SK-N-SH treated with all-trans-retinoic acid at 6 μM for 48 hours (cell line): Measurements from ENCODE around the gene TAF15.

Source experiments
- ATAC-seq: fragments of 200-7000 bp; cut with Tn5 transposase; 3 replicates; pipeline ENCODE4 v1.9.1; 2020; ENCODE audit warnings: mild to moderate bottlenecking, moderate library complexity
- ARNTL ChIP-seq: fragments of 450-650 bp; formaldehyde crosslinking; IDR thresholded peaks from 2 replicates; pipeline ENCODE4 v1.5.0; 2020; ENCODE audit warnings: low read depth, mild to moderate bottlenecking, moderate library complexity, borderline replicate concordance
- BACH2 ChIP-seq: fragments of 250-450 bp; sonication (Bioruptor Pico); IDR thresholded peaks from 2 replicates; pipeline ENCODE4 v1.9.0; 2021; ENCODE audit warnings: mild to moderate bottlenecking, borderline replicate concordance
- CSDC2 ChIP-seq: fragments of 250-450 bp; sonication (Bioruptor Pico); IDR thresholded peaks from 2 replicates; pipeline ENCODE4 v1.5.0; 2020; ENCODE audit warnings: mild to moderate bottlenecking, moderate library complexity
- ESRRG ChIP-seq: fragments of 250-450 bp; sonication (Bioruptor Pico); IDR thresholded peaks from 2 replicates; pipeline ENCODE4 v1.6.1; 2021; ENCODE audit warnings: mild to moderate bottlenecking
- GLIS3 ChIP-seq: fragments of 250-450 bp; sonication (Bioruptor Pico); IDR thresholded peaks from 2 replicates; pipeline ENCODE4 v1.5.0; 2020; ENCODE audit warnings: mild to moderate bottlenecking, moderate library complexity
- OSR1 ChIP-seq: fragments of 250-450 bp; sonication (Bioruptor Pico); IDR thresholded peaks from 2 replicates; pipeline ENCODE4 v1.8.0; 2022; ENCODE audit warnings: moderate library complexity, mild to moderate bottlenecking, inconsistent platforms
- PPARA ChIP-seq: fragments of 250-450 bp; sonication (Bioruptor Pico); IDR thresholded peaks from 2 replicates; pipeline ENCODE4 v1.5.0; 2020; ENCODE audit warnings: mild to moderate bottlenecking, borderline replicate concordance
- SNAI2 ChIP-seq: fragments of 250-450 bp; sonication (Bioruptor Pico); IDR thresholded peaks from 2 replicates; pipeline ENCODE4 v1.5.0; 2020; ENCODE audit warnings: mild to moderate bottlenecking, moderate library complexity
- TOX ChIP-seq: fragments of 250-450 bp; sonication (Bioruptor Pico); IDR thresholded peaks from 2 replicates; pipeline ENCODE4 v1.8.0; 2021; ENCODE audit warnings: mild to moderate bottlenecking, moderate library complexity, borderline replicate concordance
- TSHZ2 ChIP-seq: fragments of 250-450 bp; sonication (Bioruptor Pico); IDR thresholded peaks from 2 replicates; pipeline ENCODE4 v1.5.0; 2020; ENCODE audit warnings: mild to moderate bottlenecking, moderate library complexity
- ZC3H10 ChIP-seq: fragments of 250-450 bp; sonication (Bioruptor Pico); IDR thresholded peaks from 2 replicates; pipeline ENCODE4 v1.5.1; 2021; ENCODE audit warnings: mild to moderate bottlenecking, moderate library complexity
- ZFP3 ChIP-seq: fragments of 250-450 bp; sonication (Bioruptor Pico); IDR thresholded peaks from 2 replicates; pipeline ENCODE4 v1.5.0; 2020; ENCODE audit warnings: mild to moderate bottlenecking, moderate library complexity
- ZFP30 ChIP-seq: fragments of 450-650 bp; formaldehyde crosslinking; IDR thresholded peaks from 2 replicates; pipeline ENCODE4 v1.5.0; 2022; ENCODE audit warnings: mild to moderate bottlenecking, moderate library complexity
- ZNF565 ChIP-seq: fragments of 450-650 bp; formaldehyde crosslinking; conservative IDR thresholded peaks from 2 replicates; pipeline ENCODE4 v1.5.0; 2020; ENCODE audit warnings: low read depth, mild to moderate bottlenecking, moderate library complexity
- ZNF70 ChIP-seq: fragments of 450-650 bp; formaldehyde crosslinking; IDR thresholded peaks from 2 replicates; pipeline ENCODE4 v1.5.0; 2020; ENCODE audit warnings: mild to moderate bottlenecking, moderate library complexity
- ZNF8 ChIP-seq: fragments of 450-650 bp; formaldehyde crosslinking; IDR thresholded peaks from 2 replicates; pipeline ENCODE4 v1.5.0; 2020; ENCODE audit warnings: mild to moderate bottlenecking, moderate library complexity
- TF ChIP-seq, protein P1 (sequence below): fragments of 250-450 bp; sonication (Bioruptor Pico); IDR thresholded peaks from 2 replicates; pipeline ENCODE4 v1.8.0; 2020; ENCODE audit warnings: mild to moderate bottlenecking, moderate library complexity, borderline replicate concordance
- TF ChIP-seq, protein P2 (sequence below): fragments of 250-450 bp; sonication (Bioruptor Pico); IDR thresholded peaks from 2 replicates; pipeline ENCODE4 v1.5.1; 2020; ENCODE audit warnings: low read depth, mild to moderate bottlenecking, moderate library complexity
- TF ChIP-seq, protein P3 (sequence below): fragments of 250-450 bp; sonication (Bioruptor Pico); IDR thresholded peaks from 2 replicates; pipeline ENCODE4 v1.5.1; 2021; ENCODE audit warnings: mild to moderate bottlenecking, moderate library complexity
- TF ChIP-seq, protein P4 (sequence below): fragments of 250-450 bp; sonication (Bioruptor Pico); IDR thresholded peaks from 2 replicates; pipeline ENCODE4 v1.8.0; 2021; ENCODE audit warnings: low read depth, mild to moderate bottlenecking, moderate library complexity, borderline replicate concordance

The TAF15 gene

DNA sequence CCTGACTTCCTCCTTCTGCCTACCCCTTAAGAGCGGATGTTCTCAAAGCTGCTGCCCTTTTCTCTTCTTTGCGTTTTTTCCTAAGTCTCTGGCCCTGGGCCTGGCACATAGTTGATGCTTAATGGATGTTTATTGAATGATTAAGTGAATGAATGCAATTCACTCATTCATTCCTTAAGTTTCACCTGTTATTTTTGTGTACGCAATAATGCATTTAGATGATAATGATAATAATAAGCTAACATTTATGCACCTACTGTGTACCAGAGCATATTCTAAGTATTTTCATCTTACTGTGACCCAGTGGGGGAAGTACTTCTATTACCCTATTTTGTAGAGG lies 66.5 kb downstream of the TAF15 start (continued):
- TF ChIP-seq, protein P1, sequence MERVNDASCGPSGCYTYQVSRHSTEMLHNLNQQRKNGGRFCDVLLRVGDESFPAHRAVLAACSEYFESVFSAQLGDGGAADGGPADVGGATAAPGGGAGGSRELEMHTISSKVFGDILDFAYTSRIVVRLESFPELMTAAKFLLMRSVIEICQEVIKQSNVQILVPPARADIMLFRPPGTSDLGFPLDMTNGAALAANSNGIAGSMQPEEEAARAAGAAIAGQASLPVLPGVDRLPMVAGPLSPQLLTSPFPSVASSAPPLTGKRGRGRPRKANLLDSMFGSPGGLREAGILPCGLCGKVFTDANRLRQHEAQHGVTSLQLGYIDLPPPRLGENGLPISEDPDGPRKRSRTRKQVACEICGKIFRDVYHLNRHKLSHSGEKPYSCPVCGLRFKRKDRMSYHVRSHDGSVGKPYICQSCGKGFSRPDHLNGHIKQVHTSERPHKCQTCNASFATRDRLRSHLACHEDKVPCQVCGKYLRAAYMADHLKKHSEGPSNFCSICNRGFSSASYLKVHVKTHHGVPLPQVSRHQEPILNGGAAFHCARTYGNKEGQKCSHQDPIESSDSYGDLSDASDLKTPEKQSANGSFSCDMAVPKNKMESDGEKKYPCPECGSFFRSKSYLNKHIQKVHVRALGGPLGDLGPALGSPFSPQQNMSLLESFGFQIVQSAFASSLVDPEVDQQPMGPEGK (CRISPR knock-in tag) = no peak
- TF ChIP-seq GLIS3 (CRISPR knock-in tag) = no peak

DNA sequence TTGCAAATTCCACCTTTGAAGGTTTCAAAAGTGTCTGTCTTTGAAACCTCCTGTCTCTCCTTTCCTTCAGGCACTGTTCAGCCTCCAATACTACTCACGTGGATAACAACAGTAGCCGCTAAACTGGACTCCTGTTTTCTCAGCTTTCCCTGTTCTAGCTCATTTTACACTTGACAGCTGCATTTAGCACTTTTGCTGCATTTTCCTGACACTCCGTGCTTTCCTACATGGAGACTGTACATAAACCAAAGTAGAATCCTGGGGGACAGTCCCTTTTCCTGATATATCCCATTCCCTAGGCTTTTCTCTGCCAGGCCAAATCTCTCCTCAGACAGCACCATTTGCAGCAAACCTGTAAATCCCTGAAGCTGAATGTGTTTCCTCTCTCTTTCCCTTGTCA lies 67.2 kb downstream of the TAF15 start:
- ATAC-seq = no peak
- TF ChIP-seq CSDC2 = no peak
- TF ChIP-seq ZNF70 (CRISPR knock-in tag) = no peak
- TF ChIP-seq ZFP3 (CRISPR knock-in tag) = no peak
- TF ChIP-seq, protein P1 (CRISPR knock-in tag) = no peak
- TF ChIP-seq TOX = no peak
- TF ChIP-seq ZC3H10 (CRISPR knock-in tag) = no peak
- no peak for TF ChIP-seq ESRRG
- TF ChIP-seq, all 23 proteins: peak for 0

GRCh38 chr17:35877345-35878029 lies 68.2 kb downstream of the TAF15 start:
- no peak for ATAC-seq
- TF ChIP-seq ZNF8 (CRISPR knock-in tag) (no peak), OSR1 (no peak), ZFP3 (CRISPR knock-in tag) (no peak), PPARA (no peak), ARNTL (CRISPR knock-in tag) (no peak), ZC3H10 (CRISPR knock-in tag) (no peak), SNAI2 (CRISPR knock-in tag) (no peak), ZNF565 (CRISPR knock-in tag) (no peak), ZNF70 (CRISPR knock-in tag) (no peak), BACH2 (no peak), CSDC2 (no peak), TSHZ2 (CRISPR knock-in tag) (no peak), ESRRG (no peak), TOX (no peak), GLIS3 (CRISPR knock-in tag) (no peak), ZFP30 (CRISPR knock-in tag) (no peak)
- TF ChIP-seq, protein P2, sequence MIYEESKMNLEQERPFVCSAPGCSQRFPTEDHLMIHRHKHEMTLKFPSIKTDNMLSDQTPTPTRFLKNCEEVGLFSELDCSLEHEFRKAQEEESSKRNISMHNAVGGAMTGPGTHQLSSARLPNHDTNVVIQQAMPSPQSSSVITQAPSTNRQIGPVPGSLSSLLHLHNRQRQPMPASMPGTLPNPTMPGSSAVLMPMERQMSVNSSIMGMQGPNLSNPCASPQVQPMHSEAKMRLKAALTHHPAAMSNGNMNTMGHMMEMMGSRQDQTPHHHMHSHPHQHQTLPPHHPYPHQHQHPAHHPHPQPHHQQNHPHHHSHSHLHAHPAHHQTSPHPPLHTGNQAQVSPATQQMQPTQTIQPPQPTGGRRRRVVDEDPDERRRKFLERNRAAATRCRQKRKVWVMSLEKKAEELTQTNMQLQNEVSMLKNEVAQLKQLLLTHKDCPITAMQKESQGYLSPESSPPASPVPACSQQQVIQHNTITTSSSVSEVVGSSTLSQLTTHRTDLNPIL (CRISPR knock-in tag) = no peak
- TF ChIP-seq, protein P3, sequence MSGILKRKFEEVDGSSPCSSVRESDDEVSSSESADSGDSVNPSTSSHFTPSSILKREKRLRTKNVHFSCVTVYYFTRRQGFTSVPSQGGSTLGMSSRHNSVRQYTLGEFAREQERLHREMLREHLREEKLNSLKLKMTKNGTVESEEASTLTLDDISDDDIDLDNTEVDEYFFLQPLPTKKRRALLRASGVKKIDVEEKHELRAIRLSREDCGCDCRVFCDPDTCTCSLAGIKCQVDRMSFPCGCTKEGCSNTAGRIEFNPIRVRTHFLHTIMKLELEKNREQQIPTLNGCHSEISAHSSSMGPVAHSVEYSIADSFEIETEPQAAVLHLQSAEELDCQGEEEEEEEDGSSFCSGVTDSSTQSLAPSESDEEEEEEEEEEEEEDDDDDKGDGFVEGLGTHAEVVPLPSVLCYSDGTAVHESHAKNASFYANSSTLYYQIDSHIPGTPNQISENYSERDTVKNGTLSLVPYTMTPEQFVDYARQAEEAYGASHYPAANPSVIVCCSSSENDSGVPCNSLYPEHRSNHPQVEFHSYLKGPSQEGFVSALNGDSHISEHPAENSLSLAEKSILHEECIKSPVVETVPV (CRISPR knock-in tag) = no peak
- TF ChIP-seq, protein P4, sequence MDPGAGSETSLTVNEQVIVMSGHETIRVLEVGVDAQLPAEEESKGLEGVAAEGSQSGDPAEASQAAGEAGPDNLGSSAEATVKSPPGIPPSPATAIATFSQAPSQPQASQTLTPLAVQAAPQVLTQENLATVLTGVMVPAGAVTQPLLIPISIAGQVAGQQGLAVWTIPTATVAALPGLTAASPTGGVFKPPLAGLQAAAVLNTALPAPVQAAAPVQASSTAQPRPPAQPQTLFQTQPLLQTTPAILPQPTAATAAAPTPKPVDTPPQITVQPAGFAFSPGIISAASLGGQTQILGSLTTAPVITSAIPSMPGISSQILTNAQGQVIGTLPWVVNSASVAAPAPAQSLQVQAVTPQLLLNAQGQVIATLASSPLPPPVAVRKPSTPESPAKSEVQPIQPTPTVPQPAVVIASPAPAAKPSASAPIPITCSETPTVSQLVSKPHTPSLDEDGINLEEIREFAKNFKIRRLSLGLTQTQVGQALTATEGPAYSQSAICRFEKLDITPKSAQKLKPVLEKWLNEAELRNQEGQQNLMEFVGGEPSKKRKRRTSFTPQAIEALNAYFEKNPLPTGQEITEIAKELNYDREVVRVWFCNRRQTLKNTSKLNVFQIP (CRISPR knock-in tag) = no peak
- TF ChIP-seq, protein P1 (CRISPR knock-in tag) = no peak
